Astrocyte (in vitro differentiated cells and primary cell): ENCODE data around the gene RNU6-1. TPM values are rescaled to one million over a fixed set of nuclear protein-coding genes. Genes with fewer than 3 reads are reported as not detected.

ENCODE experiments used
- DNase-seq: peaks from one replicate; pipeline ENCODE4 v3.0.0-alpha.2; 2010; ENCODE audit warnings: low read depth
- FAIRE-seq: peaks from 2 replicates; lab custom pipeline; 2011; peaks lifted over from hg19 to GRCh38; lab: Jason Lieb, UNC
- H2AFZ ChIP-seq: 2 replicates; pipeline ENCODE4 v1.6.0; 2012; ENCODE audit warnings: low read depth, low read length, inconsistent platforms
- H3K27ac ChIP-seq: 2 replicates; pipeline ENCODE4 v1.5.1; 2011; ENCODE audit warnings: low read depth, low read length, inconsistent platforms
- H3K27me3 ChIP-seq: 2 replicates; pipeline ENCODE4 v1.6.0; 2011; ENCODE audit warnings: low read length, inconsistent platforms; ENCODE audit not compliant: insufficient read depth
- H3K36me3 ChIP-seq: 2 replicates; pipeline ENCODE4 v1.5.1; 2011; ENCODE audit warnings: low read length, inconsistent platforms; ENCODE audit not compliant: insufficient read depth
- H3K4me1 ChIP-seq: 2 replicates; pipeline ENCODE4 v1.5.1; 2011; ENCODE audit warnings: low read length, inconsistent platforms; ENCODE audit not compliant: insufficient read depth
- H3K4me2 ChIP-seq: 2 replicates; pipeline ENCODE4 v1.6.0; 2012; ENCODE audit warnings: low read length, inconsistent platforms
- H3K4me3 ChIP-seq: 2 replicates; pipeline ENCODE4 v1.5.1; 2011; ENCODE audit warnings: low read depth, mild to moderate bottlenecking, low read length, inconsistent platforms; ENCODE audit not compliant: insufficient read depth
- H3K79me2 ChIP-seq: 2 replicates; pipeline ENCODE4 v1.6.0; 2012; ENCODE audit warnings: mild to moderate bottlenecking, low read length, inconsistent platforms; ENCODE audit not compliant: insufficient read depth
- H3K9ac ChIP-seq: 2 replicates; pipeline ENCODE4 v1.6.0; 2012; ENCODE audit warnings: mild to moderate bottlenecking, low read length, inconsistent platforms
- H3K9me3 ChIP-seq: 2 replicates; pipeline ENCODE4 v1.5.1; 2012; ENCODE audit warnings: low read depth, mild to moderate bottlenecking, low read length, inconsistent platforms; ENCODE audit not compliant: insufficient read depth
- H4K20me1 ChIP-seq: 2 replicates; pipeline ENCODE4 v1.6.0; 2012; ENCODE audit warnings: low read length, inconsistent platforms; ENCODE audit not compliant: insufficient read depth
- H3K27ac Mint-ChIP-seq: one replicate; pipeline ENCODE4 v1.8.0; 2021; ENCODE audit warnings: mild to moderate bottlenecking, mixed read lengths; ENCODE audit not compliant: unreplicated experiment
- H3K27me3 Mint-ChIP-seq: one replicate; pipeline ENCODE4 v1.8.0; 2021; ENCODE audit warnings: low read depth, mixed read lengths; ENCODE audit not compliant: unreplicated experiment
- H3K36me3 Mint-ChIP-seq: one replicate; pipeline ENCODE4 v1.8.0; 2021; ENCODE audit warnings: low read depth, mixed read lengths; ENCODE audit not compliant: unreplicated experiment
- H3K4me1 Mint-ChIP-seq: one replicate; pipeline ENCODE4 v1.8.0; 2021; ENCODE audit warnings: low read depth, mixed read lengths; ENCODE audit not compliant: unreplicated experiment
- H3K4me3 Mint-ChIP-seq: one replicate; pipeline ENCODE4 v1.8.0; 2021; ENCODE audit warnings: mild to moderate bottlenecking, moderate library complexity, mixed read lengths; ENCODE audit not compliant: unreplicated experiment
- H3K9me3 Mint-ChIP-seq: one replicate; pipeline ENCODE4 v1.8.0; 2021; ENCODE audit warnings: mild to moderate bottlenecking, mixed read lengths; ENCODE audit not compliant: unreplicated experiment
- EZH2 ChIP-seq: IDR thresholded peaks from 2 replicates; pipeline ENCODE4 v1.6.1; 2012; ENCODE audit warnings: mild to moderate bottlenecking, low read length, inconsistent platforms; ENCODE audit not compliant: insufficient read depth
- total RNA-seq: library from RNA; stranded (reverse); gene quantifications from 2 replicates; pipeline ENCODE4 v1.2.1, GENCODE V29; 2021
- TF ChIP-seq, protein P1 (sequence below): IDR thresholded peaks from 2 replicates; pipeline ENCODE4 v1.5.1; 2011; ENCODE audit warnings: low read depth, mild to moderate bottlenecking, inconsistent platforms, low read length, moderate library complexity; ENCODE audit not compliant: insufficient read depth

Gene RNU6-1
- total RNA-seq, 1 donor from 2014 or later: not detected

DNA sequence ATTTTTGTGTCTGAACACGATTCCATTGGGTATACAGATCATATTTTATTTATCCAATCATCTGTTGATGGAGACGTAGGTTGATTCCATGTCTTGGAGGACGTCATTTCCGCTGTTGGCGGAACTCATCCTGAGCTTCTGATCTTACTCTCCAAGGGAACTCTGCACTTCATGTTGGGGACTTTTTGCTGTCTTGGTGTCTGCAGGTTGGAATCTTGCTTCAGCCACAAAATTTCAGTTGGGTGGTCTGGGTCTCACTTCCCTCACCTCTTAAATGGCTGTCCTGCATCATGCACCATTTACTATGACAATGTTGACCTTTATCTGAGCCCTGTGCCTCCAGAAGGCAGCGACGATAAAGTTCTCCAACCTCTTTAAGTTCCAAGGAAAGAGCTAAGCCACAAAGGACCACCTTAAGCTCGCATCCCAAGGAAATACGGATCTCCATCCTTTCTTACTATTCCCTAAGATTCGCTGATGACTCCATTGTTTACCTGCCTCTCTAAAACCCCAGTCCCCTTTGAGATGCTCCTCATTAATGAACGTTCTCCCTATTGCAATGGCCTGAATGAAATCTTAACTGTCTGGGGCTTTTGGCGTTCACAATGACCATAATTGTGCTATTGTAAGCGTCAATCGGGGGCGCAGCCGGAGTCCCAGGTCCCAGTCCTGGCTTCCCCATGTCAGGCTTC, 23.1 kb upstream of the RNU6-1 start:
- no peaks in the 10 kb centered on the region for H3K79me2 ChIP-seq
- H3K27ac ChIP-seq: no peak overlapping the region
- H3K4me1 ChIP-seq: no peaks in the 10 kb centered on the region
- FAIRE-seq (no peak), DNase-seq (no peak)
- peak overlapping the region; percentile 73 for H3K9ac ChIP-seq
- no peaks in the 10 kb centered on the region for H3K9me3 Mint-ChIP-seq
- H3K27me3 ChIP-seq: no peaks in the 10 kb centered on the region
- TF ChIP-seq EZH2: no peak
- H3K27ac Mint-ChIP-seq: peak overlapping the region; percentile 58
- peak overlapping the region; percentile 90 for H3K4me2 ChIP-seq
- no peaks in the 10 kb centered on the region for H3K9me3 ChIP-seq
- no peaks in the 10 kb centered on the region for H3K36me3 ChIP-seq
- no peaks in the 10 kb centered on the region for H3K36me3 Mint-ChIP-seq
- H3K4me3 ChIP-seq: peak overlapping the region; percentile 55
- no peaks in the 10 kb centered on the region for H4K20me1 ChIP-seq
- H3K4me3 Mint-ChIP-seq: peak overlapping the region; percentile 68
- peak overlapping the region; percentile 91 for H2AFZ ChIP-seq
- peaks cover 11% of the 10 kb centered on the region for H3K27me3 Mint-ChIP-seq
- peaks cover 8% of the 10 kb centered on the region for H3K4me1 Mint-ChIP-seq

DNA sequence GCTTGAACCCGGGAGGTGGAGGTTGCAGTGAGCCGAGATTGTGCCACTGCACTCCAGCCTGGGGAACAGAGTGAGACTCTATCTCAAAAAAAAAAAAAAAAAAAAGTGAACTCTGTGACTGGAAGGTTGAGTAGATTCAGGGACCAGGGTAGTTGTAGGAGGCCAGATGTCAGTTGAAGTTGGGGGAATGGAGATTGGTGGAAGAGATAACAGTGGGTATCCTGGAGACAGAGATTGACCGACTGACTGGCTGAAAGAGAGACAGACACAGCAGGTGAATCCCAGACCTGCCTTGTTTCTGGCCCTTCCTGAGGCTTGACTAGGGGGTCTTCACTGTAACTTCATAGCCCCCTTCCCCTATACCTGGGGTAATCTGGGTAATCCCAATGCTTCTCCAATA, 22.1 kb upstream of the RNU6-1 start:
- no peak overlapping the region for H3K27ac Mint-ChIP-seq
- Histone ChIP-seq H3K79me2 (no peaks in the 10 kb centered on the region), H3K4me2 (no peak overlapping the region), H3K27me3 (no peaks in the 10 kb centered on the region), H3K36me3 (no peaks in the 10 kb centered on the region), H3K4me1 (no peaks in the 10 kb centered on the region), H3K9ac (no peak overlapping the region), H3K27ac (no peak overlapping the region), H3K9me3 (no peaks in the 10 kb centered on the region), H4K20me1 (no peaks in the 10 kb centered on the region), H3K4me3 (no peak overlapping the region), H2AFZ (no peak overlapping the region)
- H3K4me1 Mint-ChIP-seq: peaks cover 8% of the 10 kb centered on the region
- H3K4me3 Mint-ChIP-seq: no peak overlapping the region
- no peak for TF ChIP-seq EZH2
- TF ChIP-seq, protein P1, sequence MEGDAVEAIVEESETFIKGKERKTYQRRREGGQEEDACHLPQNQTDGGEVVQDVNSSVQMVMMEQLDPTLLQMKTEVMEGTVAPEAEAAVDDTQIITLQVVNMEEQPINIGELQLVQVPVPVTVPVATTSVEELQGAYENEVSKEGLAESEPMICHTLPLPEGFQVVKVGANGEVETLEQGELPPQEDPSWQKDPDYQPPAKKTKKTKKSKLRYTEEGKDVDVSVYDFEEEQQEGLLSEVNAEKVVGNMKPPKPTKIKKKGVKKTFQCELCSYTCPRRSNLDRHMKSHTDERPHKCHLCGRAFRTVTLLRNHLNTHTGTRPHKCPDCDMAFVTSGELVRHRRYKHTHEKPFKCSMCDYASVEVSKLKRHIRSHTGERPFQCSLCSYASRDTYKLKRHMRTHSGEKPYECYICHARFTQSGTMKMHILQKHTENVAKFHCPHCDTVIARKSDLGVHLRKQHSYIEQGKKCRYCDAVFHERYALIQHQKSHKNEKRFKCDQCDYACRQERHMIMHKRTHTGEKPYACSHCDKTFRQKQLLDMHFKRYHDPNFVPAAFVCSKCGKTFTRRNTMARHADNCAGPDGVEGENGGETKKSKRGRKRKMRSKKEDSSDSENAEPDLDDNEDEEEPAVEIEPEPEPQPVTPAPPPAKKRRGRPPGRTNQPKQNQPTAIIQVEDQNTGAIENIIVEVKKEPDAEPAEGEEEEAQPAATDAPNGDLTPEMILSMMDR: no peak
- FAIRE-seq (no peak), DNase-seq (no peak)
- H3K9me3 Mint-ChIP-seq: no peaks in the 10 kb centered on the region
- H3K27me3 Mint-ChIP-seq: peaks cover 11% of the 10 kb centered on the region
- no peaks in the 10 kb centered on the region for H3K36me3 Mint-ChIP-seq

DNA sequence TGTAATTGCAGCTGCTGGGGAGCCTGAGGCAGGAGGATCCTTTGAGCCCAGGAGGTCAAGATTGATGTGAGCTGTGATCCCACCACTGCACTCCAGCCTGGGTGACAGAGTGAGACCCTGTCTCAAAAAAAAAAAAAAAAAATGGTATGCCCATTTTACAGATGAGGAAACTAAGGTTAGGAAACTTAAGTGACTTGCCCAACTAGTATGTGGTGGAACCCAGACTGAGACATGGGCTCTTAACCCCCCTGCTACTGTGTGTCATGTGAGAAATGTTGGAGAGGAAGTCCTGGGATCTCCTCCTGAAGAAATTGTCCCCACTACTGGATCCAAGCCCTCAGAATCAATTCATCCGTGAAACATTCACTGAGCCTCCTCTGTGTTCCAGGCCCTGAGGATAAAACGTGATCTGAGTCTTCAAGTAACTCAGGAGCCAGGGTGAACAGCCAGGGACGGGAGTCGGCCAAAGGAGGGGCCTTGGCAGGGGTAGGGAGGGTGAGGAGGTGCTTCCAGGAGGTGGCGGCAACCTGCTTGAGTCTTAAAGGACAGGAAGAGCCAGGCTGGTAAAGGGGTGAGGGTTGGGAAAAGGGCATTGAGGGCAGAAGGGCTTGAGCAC, 19.6 kb upstream of the RNU6-1 start:
- DNase-seq (no peak), FAIRE-seq (no peak)
- peaks cover 8% of the 10 kb centered on the region for H3K4me1 Mint-ChIP-seq
- Histone ChIP-seq H3K4me3 (no peak overlapping the region), H2AFZ (no peak overlapping the region), H3K27ac (no peak overlapping the region), H3K4me1 (no peaks in the 10 kb centered on the region), H3K9me3 (no peaks in the 10 kb centered on the region), H3K9ac (no peak overlapping the region), H3K79me2 (no peaks in the 10 kb centered on the region), H3K27me3 (no peaks in the 10 kb centered on the region), H4K20me1 (no peaks in the 10 kb centered on the region), H3K36me3 (no peaks in the 10 kb centered on the region), H3K4me2 (no peak overlapping the region)
- H3K36me3 Mint-ChIP-seq: no peaks in the 10 kb centered on the region
- H3K4me3 Mint-ChIP-seq: no peak overlapping the region
- TF ChIP-seq, protein P1: no peak
- no peak for TF ChIP-seq EZH2
- H3K27ac Mint-ChIP-seq: no peak overlapping the region
- peaks cover 6% of the 10 kb centered on the region for H3K27me3 Mint-ChIP-seq
- H3K9me3 Mint-ChIP-seq: no peaks in the 10 kb centered on the region
